GM12874 (cell line): ENCODE results near the gene BRI3.

Source experiments
- CTCF ChIP-seq: IDR thresholded peaks from 2 replicates; pipeline ENCODE4 v1.5.1; 2011; ENCODE audit warnings: low read depth, mild to moderate bottlenecking, control low read depth, low read length, moderate library complexity; ENCODE audit not compliant: insufficient read depth

Gene BRI3

GRCh38 chr7:98244871-98245270 lies 36.6 kb upstream of the BRI3 start:
- TF ChIP-seq CTCF = no peak

DNA sequence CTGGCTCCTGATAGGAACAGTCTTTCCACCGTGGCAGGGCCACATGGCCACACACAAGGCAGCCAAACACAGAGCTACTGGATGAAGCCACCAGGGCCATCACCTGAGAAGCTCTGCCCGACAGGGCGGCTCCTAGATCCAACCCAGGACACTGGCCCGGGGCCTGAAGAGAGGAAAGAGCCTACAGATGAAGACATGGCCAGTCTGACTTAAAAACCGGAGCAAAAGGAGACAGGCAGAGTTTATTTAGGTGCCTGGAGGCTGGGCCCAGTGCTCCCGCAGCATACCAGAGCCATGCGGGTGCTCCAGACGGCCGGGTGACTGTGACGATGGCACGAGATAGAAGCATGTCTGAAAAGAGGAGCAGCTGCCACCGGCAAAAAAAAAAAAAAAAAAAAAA lies 33.3 kb upstream of the BRI3 start:
- no peak for TF ChIP-seq CTCF

DNA sequence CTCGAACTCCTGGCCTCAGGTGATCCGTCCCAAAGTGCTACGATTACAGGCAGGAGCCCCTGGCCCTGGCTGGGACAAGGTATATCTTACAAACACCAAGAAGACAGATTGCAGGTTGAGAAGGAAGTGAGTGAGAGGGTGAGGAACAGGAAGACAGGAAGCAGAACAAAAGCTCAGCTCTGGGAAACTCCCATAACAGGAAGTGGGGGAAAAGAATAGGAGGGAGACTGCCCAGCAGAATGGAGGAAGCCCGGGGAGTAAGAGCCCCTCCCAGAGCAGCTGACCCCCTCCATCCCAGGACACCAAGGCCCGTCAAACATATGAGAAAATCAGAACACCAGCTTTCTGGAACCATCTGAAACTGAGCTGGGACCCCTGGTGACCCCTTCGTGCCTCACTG lies 32.4 kb upstream of the BRI3 start:
- no peak for TF ChIP-seq CTCF

GRCh38 chr7:98250789-98251188 lies 30.7 kb upstream of the BRI3 start:
- no peak for TF ChIP-seq CTCF

- no peak for TF ChIP-seq CTCF
These were observed 30.3 kb upstream of the BRI3 start for GRCh38 chr7:98251231-98251600.

DNA sequence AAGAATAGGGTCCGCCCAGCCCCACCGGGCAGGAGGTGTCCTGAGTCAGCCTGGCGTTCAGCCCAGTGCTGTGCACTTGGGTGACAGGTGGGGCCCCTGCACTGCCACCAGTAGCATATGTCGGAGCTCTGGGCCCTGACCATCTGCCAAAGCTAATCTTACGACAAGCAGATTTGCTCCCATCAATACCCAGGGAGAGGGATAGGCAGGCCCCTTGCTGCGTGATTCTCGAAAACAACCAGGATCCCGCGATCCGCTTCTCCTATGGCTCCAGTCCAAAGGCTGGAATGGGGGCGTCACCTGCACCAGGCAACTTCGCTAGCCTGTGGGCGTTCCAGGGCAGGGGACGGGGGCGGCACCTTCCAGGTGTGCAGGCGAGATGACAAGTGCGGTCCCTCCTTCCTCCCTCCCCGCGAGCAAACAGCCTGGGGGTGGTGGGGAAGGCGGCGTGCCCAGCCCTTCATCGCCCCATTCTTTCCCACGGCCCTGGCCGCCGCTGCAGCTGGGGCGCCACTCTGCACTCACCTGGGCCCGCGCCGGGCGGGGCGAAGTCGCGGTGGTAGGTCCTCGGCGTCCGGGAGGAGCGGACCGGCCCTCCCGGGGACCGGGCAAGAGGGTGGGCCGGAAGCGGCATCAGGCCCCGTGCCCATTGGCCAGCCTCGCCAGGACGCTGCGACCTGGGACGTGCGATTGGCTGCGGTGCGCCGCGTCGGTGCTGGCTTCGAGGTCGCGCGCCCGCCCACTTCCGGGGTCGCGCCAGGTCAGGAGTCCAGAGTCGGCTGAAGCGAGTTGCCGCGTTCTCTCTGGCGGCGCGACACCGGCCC lies 29.7 kb upstream of the BRI3 start, which contains the start of gene TECPR1:
Gene TECPR1, minus strand, starts transcription at position 632 of the 824 bp plus-strand sequence. CDS start 6,086 bp downstream, outside the sequence.
- TF ChIP-seq CTCF = no peak

DNA sequence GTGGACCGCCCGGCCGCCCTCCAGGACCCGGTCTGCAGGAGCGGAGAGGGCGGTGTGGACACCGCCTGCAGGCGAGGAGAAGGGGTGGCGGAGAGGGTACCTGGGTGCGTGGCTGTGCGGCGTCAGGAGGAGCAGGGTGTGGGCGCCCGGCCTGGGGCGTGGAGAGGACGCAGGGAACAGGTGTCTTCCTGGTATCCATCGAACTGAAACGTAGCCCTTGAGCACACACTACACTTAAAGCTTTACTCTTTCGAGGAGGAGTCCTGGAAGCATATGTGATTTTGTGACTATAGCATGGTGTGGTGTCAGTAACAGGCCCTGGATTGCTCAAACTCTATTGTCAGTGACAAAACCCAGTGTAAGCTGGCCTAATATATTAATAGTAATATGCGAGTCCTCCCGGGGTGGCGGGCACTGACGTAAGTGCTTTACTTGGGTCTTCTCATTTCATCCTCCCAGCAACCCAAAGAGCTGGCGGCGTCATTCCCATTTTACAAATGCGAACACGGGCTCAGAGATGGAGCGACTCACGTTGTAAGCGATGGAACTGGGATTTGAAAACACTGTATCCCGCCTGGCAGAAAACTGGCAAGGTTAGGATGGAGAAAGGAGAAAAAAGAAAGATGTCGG lies 28.9 kb upstream of the BRI3 start:
- TF ChIP-seq CTCF = no peak
